ENCODE results near the gene TRIM67. TPM values are rescaled to one million over a fixed set of nuclear protein-coding genes. Genes with fewer than 3 reads are reported as not detected.

The TRIM67 gene
- total RNA-seq, 1 experiment from 2014 or later, result not detected

- Mint-ChIP-seq H3K27ac (no peak overlapping the region), H3K9me3 (peaks cover 12% of the 10 kb centered on the region), H3K4me3 (no peak overlapping the region), H3K27me3 (ENCODE audit: low read depth) (peaks cover 73% of the 10 kb centered on the region), H3K4me1 (peaks cover 10% of the 10 kb centered on the region), H3K36me3 (no peaks in the 10 kb centered on the region)
- DNase-seq (ENCODE audit: low spot score) (no peak), ATAC-seq (no peak)
- TF ChIP-seq SOX15 (CRISPR knock-in tag; IDR thresholded peaks at IDR 0.05) (no peak), TEAD1 (CRISPR knock-in tag; IDR thresholded peaks at IDR 0.05) (no peak), RELA (CRISPR knock-in tag; IDR thresholded peaks at IDR 0.05; ENCODE audit: borderline replicate concordance) (no peak), ZNF263 (CRISPR knock-in tag; IDR thresholded peaks at IDR 0.05; ENCODE audit: low read depth) (no peak), CREM (CRISPR knock-in tag; IDR thresholded peaks at IDR 0.05) (no peak), ZBTB21 (CRISPR knock-in tag; IDR thresholded peaks at IDR 0.05; ENCODE audit: borderline replicate concordance) (no peak), AR (CRISPR knock-in tag; IDR thresholded peaks at IDR 0.05) (no peak), ZNF121 (CRISPR knock-in tag; IDR thresholded peaks at IDR 0.05) (no peak), NR2C2 (CRISPR knock-in tag; IDR thresholded peaks at IDR 0.05) (no peak), IRF2 (CRISPR knock-in tag; IDR thresholded peaks at IDR 0.05; ENCODE audit: borderline replicate concordance, low read depth) (no peak), JUN (CRISPR knock-in tag; IDR thresholded peaks at IDR 0.05) (no peak), ZNF396 (CRISPR knock-in tag; IDR thresholded peaks at IDR 0.05; ENCODE audit: borderline replicate concordance) (no peak), HMGXB4 (CRISPR knock-in tag; IDR thresholded peaks at IDR 0.05) (no peak)
- TF ChIP-seq, protein P1, sequence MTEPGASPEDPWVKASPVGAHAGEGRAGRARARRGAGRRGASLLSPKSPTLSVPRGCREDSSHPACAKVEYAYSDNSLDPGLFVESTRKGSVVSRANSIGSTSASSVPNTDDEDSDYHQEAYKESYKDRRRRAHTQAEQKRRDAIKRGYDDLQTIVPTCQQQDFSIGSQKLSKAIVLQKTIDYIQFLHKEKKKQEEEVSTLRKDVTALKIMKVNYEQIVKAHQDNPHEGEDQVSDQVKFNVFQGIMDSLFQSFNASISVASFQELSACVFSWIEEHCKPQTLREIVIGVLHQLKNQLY (CRISPR knock-in tag; IDR thresholded peaks at IDR 0.05), result no peak
- TF ChIP-seq, protein P2, sequence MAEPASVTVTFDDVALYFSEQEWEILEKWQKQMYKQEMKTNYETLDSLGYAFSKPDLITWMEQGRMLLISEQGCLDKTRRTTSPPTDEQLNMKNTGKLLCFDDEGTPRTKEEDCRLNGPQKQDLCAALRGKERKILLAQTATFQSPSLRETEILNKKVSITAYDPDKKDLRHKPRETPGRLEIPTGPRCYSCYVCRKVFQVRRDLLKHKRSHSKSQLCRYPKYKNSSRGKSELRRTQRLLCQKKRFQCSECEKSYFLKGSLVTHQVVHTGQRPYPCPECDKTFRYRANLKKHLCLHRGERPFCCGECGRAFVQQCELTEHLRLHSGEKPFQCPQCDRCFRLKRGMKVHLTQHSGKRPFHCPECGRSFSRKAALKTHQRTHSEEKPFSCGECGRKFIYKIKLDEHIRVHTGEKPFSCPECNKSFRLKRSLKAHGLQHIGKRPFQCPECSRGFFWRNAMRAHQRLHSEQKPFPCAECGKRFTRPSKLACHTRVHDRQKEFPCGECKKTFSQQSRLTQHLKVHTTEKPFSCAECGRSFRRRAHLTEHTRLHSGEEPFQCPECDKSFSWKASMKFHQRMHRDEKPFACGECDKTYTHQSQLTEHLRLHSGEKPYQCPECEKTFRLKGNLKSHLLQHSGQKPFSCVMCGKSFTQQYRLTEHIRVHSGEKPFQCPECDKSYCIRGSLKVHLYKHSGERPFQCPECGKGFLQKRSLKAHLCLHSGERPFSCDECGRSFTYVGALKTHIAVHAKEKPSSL (CRISPR knock-in tag; conservative IDR thresholded peaks at IDR 0.05), result no peak
- TF ChIP-seq, protein P3, sequence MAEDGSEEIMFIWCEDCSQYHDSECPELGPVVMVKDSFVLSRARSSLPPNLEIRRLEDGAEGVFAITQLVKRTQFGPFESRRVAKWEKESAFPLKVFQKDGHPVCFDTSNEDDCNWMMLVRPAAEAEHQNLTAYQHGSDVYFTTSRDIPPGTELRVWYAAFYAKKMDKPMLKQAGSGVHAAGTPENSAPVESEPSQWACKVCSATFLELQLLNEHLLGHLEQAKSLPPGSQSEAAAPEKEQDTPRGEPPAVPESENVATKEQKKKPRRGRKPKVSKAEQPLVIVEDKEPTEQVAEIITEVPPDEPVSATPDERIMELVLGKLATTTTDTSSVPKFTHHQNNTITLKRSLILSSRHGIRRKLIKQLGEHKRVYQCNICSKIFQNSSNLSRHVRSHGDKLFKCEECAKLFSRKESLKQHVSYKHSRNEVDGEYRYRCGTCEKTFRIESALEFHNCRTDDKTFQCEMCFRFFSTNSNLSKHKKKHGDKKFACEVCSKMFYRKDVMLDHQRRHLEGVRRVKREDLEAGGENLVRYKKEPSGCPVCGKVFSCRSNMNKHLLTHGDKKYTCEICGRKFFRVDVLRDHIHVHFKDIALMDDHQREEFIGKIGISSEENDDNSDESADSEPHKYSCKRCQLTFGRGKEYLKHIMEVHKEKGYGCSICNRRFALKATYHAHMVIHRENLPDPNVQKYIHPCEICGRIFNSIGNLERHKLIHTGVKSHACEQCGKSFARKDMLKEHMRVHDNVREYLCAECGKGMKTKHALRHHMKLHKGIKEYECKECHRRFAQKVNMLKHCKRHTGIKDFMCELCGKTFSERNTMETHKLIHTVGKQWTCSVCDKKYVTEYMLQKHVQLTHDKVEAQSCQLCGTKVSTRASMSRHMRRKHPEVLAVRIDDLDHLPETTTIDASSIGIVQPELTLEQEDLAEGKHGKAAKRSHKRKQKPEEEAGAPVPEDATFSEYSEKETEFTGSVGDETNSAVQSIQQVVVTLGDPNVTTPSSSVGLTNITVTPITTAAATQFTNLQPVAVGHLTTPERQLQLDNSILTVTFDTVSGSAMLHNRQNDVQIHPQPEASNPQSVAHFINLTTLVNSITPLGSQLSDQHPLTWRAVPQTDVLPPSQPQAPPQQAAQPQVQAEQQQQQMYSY (CRISPR knock-in tag; IDR thresholded peaks at IDR 0.05), result no peak
- TF ChIP-seq, protein P4, sequence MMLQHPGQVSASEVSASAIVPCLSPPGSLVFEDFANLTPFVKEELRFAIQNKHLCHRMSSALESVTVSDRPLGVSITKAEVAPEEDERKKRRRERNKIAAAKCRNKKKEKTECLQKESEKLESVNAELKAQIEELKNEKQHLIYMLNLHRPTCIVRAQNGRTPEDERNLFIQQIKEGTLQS (CRISPR knock-in tag; conservative IDR thresholded peaks at IDR 0.05), result no peak
- TF ChIP-seq, protein P5, sequence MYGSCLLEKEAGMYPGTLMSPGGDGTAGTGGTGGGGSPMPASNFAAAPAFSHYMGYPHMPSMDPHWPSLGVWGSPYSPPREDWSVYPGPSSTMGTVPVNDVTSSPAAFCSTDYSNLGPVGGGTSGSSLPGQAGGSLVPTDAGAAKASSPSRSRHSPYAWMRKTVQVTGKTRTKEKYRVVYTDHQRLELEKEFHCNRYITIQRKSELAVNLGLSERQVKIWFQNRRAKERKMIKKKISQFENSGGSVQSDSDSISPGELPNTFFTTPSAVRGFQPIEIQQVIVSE (CRISPR knock-in tag; IDR thresholded peaks at IDR 0.05; ENCODE audit: borderline replicate concordance), result no peak
- TF ChIP-seq, protein P6, sequence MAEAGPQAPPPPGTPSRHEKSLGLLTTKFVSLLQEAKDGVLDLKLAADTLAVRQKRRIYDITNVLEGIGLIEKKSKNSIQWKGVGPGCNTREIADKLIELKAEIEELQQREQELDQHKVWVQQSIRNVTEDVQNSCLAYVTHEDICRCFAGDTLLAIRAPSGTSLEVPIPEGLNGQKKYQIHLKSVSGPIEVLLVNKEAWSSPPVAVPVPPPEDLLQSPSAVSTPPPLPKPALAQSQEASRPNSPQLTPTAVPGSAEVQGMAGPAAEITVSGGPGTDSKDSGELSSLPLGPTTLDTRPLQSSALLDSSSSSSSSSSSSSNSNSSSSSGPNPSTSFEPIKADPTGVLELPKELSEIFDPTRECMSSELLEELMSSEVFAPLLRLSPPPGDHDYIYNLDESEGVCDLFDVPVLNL (CRISPR knock-in tag; IDR thresholded peaks at IDR 0.05; ENCODE audit: borderline replicate concordance, low read depth), result no peak
- CTCF ChIA-PET, result interaction anchor here (1.4 kb wide), 1 partner anchor 17 kb away, joined by 3 read pairs; no protein-coding TSS in a partner anchor
- POLR2A ChIA-PET, result interaction anchor here (0.5 kb wide), 1 partner anchor 495 kb away, joined by 3 read pairs; no protein-coding TSS in a partner anchor
Observed at GRCh38 chr1:231187571-231187970, 25.7 kb downstream of the TRIM67 start.
